Measurements from ENCODE around the gene TRIM58.

TRIM58 gene, protein sequence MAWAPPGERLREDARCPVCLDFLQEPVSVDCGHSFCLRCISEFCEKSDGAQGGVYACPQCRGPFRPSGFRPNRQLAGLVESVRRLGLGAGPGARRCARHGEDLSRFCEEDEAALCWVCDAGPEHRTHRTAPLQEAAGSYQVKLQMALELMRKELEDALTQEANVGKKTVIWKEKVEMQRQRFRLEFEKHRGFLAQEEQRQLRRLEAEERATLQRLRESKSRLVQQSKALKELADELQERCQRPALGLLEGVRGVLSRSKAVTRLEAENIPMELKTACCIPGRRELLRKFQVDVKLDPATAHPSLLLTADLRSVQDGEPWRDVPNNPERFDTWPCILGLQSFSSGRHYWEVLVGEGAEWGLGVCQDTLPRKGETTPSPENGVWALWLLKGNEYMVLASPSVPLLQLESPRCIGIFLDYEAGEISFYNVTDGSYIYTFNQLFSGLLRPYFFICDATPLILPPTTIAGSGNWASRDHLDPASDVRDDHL

DNA sequence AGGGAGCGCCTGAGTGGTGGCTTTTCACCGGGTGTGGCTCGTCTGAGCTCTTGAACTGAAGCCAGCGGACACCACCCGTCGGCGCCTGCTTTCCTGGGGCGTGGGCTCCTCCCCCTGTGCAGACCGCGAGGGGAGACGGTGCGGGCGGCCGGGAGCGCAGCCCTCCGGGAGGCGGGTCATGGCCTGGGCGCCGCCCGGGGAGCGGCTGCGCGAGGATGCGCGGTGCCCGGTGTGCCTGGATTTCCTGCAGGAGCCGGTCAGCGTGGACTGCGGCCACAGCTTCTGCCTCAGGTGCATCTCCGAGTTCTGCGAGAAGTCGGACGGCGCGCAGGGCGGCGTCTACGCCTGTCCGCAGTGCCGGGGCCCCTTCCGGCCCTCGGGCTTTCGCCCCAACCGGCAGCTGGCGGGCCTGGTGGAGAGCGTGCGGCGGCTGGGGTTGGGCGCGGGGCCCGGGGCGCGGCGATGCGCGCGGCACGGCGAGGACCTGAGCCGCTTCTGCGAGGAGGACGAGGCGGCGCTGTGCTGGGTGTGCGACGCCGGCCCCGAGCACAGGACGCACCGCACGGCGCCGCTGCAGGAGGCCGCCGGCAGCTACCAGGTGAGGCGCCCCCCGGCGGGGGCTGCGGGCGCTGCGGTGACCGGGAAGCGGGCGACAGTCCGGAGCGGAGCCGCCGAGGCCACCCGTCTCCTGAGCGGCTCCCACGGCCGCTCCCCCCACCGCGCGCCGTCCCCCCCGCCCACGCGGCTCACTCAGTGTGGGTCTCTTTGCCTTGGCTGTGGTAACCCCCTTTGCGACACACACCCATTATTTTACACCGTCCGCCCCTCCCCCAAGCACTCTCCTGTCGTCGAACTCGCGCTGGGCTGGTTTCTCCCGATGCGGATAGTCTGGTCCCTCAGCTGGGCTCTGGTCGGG is at the start of gene TRIM58:
TRIM58 (plus strand) TSS at position 119 of the 916 bp plus-strand sequence; CDS start at position 179, 60 bp downstream.
- peak in 6 of 10 donors; percentile 10 to 86 (median 40) for DNase-seq
- intact Hi-C loops (cut with DNase I): no loop called here

DNA sequence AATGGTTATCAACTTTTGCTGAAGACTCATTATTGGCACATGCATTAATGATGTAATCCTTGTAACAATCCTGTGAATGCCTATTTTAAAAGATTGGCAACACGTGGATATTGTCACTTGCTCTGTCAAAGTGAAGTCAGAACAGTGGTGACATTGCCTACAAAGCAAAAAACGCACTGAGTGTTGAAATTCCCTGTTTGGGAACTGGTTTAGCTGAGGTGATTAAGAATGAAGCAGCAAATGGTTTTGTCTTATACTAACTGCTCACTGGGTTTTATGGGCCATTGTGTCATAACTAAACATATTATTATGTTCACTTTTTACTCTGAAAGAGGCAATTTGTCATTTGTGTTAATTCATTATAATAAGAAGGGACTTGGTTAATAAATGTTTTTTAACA is 44.4 kb upstream of the TRIM58 start:
- no peak for DNase-seq
- intact Hi-C loops (cut with DNase I): no loop called here

DNA sequence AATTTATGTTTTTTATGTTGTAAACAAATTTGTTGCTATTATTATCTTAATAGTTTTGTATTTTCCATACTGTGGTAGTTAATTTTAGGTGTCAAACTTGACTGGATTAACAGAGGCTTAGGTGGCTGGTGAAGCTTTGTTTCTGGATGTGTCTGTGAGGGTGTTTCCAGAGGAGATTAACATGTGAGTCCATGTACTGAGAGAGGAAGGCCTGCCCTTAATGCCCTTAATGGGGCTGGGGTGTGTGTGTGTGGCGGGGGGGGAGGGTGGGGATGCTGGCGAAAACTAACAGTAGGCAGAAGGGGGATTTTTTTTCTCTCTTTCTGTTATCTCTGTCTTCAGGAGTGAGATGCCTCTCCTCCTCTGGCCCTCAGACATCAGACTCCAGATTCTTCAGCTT is 34.9 kb upstream of the TRIM58 start:
- intact Hi-C loops (cut with DNase I): no loop called here

DNA sequence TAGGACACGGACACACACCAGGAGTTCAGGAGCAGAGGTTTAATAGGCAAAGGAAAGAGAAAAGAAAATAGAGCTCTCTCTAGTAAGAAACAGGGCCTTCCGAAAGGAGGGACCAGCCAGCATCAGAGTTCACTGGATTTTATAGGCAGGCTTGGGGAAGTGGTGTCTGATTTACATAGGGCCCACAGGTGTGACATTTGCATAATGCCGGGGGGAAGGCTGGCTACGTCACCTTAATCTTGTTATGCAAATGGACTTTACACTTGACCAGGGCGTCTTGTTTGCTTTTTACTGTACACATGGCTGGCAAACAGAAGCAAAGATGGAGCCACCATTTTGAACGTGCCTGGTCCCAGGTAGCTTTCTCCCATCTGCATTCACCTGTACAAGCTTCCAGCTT is 33.0 kb upstream of the TRIM58 start, which contains the start of gene OR14A16:
OR14A16 (minus strand) TSS at position 97 of the 400 bp plus-strand sequence. CDS start 8,390 bp downstream, outside the sequence.
- intact Hi-C loops (cut with DNase I): no loop called here
- DNase-seq: no peak

More for the DNA sequence above, 34.9 kb upstream of the TRIM58 start:
- DNase-seq: no peak

DNA sequence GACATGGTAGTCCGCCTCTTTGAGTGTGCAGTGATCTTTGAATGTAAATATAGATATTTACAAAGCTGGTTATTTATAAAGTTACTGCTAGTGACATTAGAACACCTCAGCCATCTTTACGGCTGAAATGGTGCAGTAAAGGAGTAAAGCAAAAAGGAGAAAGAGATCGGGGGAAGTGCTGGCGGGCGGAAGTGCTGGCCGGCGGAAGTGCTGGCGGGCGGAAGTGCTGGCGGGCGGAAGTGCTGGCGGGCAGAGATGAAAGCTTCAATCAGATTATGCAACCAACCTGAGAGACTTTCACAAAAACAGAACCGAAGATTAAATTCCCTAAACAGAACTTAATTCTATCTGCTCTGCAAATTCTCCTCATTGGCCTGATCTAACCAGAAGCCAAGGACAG is 31.6 kb upstream of the TRIM58 start:
- no peak for DNase-seq
- intact Hi-C loops (cut with DNase I): no loop called here

DNA sequence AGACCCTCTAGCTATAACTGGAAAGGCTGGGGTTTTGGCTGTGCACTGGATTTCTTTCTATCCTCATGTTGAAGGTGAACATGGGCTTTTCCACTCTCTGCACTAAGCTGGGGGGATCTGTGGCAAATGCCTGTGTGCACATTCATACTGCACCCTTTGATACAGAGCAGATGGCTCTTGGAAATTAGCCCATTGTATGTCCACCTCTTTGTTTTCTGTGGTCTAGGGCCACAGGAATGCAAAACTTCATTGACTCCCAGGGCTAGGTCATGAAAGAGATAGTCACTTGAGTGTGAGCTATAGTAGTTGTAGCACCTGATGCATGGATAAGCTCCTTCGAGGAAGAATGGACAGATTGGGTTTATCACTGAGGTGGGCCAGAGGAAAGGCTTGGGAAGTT is 27.3 kb upstream of the TRIM58 start:
- intact Hi-C loops (cut with DNase I): no loop called here
- no peak for DNase-seq

DNA sequence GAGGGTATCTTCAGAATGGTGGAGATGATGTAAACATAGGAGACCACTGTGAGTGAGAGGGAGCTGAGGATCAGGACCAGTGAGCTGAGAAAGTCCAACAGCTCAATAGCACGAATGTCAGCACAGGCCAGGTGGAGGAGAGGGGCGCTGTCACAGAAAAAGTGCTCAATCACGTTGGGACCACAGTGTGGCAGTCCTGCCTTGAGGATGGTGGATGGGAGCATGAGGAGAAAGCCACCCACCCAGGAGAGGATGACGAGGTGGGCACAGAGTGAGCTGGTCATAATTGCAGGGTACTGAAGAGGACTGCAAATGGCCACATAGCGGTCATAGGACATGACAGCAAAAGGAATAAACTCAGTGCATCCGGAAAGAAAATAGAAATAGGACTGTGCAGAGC is 23.4 kb upstream of the TRIM58 start:
- no peak for DNase-seq
- intact Hi-C loops (cut with DNase I): no loop called here

DNA sequence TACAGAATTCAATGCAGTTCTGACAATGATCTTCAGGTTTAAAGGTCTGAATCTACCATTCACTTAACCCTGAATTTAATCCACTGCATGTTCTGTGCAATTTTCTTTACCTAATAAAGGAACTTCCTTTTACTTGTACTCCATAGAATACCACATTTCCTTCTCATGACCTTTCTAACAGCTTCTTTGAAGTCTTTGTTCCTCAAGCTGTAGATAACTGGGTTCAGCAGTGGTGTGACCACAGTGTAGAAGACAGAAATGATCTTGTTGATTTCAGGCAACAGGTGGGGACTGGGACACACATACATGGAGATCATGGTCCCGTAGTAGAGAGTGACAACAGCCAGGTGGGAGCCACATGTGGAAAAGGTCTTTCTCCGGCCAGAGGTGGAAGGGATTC is 16.2 kb upstream of the TRIM58 start:
- no peak for DNase-seq
- intact Hi-C loops (cut with DNase I): no loop called here

DNA sequence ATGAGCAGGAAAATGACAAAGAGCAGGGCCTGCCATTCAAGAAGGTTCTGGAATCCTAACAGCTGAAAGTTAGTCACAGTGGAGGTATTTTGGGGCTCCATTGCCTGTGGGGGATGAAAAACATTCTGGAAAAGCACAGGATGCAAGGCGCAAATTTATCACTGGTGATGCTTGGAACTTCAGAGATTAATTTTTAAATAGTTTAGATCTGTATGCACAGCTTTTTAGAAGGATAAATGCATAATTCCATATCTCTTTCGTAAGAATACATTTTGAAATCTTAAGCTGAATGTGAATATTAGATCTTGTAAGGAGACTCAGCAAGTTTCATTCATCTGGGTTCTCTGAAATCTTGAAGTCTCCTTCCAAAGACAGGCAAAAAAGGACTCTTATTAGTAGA is 15.2 kb upstream of the TRIM58 start, which contains the start of gene OR11L1:
OR11L1 (minus strand) TSS at position 101 of the 400 bp plus-strand sequence; CDS start at position 101, 0 bp downstream.
- intact Hi-C loops (cut with DNase I): no loop called here

DNA sequence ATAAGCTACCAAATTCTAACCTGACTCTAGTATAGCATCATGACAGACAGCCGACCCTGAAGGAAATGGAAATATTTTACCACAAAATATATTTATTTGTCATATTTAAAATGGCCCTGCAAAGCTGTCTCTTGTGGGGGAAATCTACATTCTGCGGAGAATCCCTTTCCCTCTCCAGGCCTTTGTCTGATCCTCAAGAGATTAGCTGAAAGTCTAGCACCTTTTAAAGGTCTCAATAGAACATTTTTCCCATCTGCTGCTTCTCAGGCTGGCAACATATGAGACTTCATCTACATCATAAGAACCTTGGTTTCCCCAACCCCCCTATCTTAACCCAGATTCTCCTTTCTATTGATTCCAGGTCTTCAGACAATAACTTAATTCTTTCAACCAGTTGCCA is 13.6 kb upstream of the TRIM58 start:
- intact Hi-C loops (cut with DNase I): no loop called here

More for the DNA sequence above, 15.2 kb upstream of the TRIM58 start, which contains the start of gene OR11L1:
- DNase-seq: no peak

DNA sequence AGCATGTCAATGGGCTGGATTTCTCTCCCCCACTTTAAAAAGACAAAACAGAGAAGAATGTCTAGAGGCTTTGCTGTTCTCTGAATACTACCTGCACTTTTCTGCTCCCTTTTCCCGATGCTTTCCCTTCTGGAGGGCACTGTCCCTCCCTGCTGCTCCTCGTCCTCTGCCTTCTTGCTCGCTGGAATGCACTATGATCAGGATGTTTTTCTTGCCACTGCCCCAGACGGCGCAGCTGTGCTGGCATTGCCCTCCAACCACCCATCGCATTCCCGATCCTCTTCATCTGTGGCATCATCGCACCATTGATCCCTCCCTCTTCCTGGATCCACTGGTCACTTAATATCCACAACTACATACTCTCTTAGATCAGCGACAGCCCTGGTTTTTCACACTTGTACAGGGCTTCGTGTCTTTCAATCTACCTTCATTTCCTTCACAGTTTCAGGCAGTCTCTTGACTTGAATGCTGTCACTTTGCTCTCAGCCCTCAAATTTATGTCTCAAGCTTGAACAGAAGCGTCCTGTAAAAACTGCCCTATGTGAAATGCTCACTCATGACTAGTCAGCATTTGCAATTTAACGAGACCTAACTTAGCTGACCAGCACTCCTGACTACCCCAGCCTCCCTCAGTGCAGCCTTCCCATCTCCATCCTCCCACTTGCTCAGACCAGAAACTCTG is 11.8 kb upstream of the TRIM58 start:
- no peak for DNase-seq
- intact Hi-C loops (cut with DNase I): no loop called here

More for the DNA sequence above, 13.6 kb upstream of the TRIM58 start:
- no peak for DNase-seq

DNA sequence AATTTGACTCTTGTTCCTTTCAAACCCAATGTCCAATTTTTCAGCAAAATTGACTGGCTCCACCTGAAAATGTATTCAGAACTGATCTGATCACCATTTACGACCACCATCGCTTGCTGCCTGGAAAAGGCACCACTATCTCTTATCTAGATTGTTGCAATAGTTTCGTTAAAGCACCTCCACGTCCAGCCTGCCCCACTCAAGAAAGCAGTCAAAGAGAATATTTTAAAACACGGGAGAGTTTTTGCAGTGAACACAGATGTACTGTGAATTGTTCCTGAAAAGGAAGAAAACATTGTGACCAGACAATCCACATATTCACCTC is 11.3 kb upstream of the TRIM58 start:
- no peak for DNase-seq
- intact Hi-C loops (cut with DNase I): no loop called here

DNA sequence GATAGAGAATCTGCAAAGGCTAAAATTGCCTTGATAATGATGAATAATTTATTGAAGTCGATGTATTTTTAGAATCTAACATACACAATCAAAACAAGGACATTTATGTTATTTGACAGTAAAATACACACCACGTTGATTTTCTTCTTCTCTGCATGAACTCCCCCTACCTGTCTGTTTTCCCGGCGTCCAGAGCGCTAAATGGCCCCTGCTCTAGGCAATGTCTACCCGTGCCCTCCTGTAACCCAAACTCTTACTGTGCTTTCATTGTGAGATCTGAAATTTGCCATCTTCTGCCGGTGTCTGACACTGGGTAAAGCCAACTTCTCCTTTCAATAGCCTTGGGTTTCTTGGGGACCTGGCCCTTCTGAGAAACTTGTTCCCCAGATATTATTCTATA is 8.6 kb upstream of the TRIM58 start:
- no peak for DNase-seq
- intact Hi-C loops (cut with DNase I): no loop called here

DNA sequence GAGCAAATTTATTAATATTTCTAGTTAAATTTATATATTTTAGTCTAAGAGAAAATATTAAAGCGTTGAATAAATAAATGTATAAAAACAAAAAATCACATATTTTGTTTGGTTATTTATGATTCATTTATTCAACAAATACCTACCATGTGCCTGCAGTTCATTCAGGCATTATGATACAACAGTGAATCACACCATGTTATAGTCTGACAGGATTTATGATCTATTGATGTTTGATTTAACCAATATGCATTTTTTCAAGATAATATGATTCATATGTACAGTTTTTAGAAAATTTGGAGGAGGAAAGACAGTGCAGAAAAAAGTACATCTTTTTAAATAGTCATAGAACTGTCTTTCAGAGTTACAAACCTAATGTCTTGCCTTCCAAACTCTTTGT is 7.4 kb upstream of the TRIM58 start:
- DNase-seq: no peak
- intact Hi-C loops (cut with DNase I): no loop called here

DNA sequence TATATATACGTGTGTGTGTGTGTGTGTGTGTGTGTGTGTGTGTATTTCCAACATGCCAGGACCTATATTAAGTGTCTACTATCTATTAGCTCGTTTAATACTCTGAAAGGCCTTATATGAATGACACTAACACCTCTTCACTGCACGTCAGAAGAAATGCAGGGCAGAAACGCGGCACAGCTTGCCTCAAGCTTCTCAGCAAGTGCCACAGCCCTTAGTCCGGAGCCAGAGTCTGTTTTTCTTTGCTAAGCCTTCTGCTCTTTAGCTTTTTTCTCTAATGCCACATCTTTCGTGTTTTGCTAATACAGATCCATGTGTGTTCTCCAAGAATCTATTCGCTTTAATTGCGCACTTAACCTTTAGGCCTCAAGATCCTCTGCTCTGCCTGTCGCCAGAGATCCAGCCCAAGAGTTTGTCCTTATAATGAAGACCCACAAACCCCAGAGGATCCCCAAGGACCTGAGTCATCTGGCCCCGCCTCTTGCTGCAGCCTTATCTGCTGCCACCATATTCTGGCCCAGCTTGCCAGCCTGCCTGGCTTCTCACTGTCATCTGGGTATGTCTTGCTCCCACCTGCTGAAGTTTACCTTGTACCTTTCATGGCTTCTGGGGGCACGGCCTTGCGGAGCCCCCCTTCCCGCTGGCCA is 2.0 kb upstream of the TRIM58 start:
- intact Hi-C loops (cut with DNase I): no loop called here
- no peak for DNase-seq

DNA sequence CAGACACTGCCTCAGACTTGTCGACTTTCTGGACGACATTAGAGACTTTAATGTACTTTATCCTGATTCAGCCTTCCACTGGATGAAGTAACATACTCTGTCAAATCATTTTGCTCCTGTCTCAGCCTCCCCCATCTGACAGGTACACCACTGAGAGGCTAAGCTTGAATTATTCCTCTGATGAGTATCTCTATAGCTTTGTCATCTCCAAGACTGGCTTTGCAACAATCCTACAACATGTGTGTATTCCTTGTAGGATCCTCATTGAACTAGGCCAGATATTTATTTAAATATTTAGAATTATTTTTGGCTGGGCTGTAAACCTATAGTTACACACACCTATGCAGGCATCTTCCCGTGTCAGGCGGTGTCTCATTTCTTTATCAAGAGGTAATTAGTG is 1.1 kb upstream of the TRIM58 start:
- no peak for DNase-seq
- intact Hi-C loops (cut with DNase I): no loop called here

DNA sequence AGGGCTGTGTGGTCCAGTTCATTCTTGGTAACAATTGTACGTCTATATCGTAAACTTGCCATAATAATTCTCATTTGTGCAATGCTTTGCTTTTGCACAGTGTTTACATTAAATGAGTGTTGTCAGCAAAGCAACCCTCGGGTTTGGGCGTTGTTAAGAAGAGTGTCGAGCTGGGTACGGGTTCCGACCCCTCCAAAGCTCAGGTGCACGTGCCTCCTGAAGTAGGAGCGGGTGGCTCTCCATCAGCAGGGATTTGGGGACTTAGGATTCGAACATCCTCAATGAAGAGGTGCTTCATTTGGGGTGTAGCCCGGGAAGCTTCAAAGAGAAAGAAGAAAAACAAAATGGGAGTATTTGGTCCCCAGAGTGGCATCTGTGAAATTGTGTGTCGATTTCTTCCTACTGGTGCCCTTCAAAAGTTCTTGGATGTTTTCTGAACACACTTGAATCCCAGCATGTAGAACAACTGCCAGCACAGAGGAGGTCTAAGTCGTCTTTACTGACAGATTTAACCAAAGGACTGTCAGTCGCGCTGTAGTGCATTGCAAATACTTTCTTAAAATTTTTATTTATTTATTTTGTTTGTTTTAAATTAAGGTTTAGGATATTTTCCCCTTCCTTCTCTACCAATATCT is 1.1 kb downstream of the TRIM58 start:
- intact Hi-C loops (cut with DNase I): no loop called here
- no peak for DNase-seq

DNA sequence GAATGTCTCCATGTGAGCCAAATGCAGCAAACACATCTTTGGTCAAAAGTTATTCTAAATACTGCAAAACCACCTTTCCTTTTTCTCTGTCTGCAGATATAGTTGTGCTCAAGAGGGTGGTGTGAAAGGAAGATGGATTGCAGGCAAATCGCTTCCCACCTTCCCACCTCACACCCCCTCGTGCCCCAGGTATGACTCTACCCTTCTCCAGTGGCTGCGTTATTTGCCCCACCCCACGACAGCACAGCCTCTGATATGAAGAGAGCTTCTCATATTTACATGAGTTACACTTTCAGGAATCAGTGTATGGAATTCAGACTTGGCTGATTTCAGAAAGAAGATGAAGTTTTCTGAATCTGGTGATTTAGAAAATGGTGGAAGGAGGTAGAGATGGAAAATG is 5.8 kb downstream of the TRIM58 start:
- intact Hi-C loops (cut with DNase I): no loop called here
- no peak for DNase-seq

DNA sequence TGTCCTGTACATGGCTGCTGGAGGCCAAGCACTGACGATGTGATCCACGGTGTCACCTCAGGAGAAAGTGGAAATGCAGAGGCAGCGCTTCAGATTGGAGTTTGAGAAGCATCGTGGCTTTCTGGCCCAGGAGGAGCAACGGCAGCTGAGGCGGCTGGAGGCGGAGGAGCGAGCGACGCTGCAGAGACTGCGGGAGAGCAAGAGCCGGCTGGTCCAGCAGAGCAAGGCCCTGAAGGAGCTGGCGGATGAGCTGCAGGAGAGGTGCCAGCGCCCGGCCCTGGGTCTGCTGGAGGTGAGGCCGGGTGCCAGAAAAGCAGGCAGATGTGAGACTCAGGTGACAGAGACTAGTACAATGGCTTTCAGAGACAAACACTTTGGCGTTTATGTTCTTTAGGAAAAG is 7.7 kb downstream of the TRIM58 start:
- peak in 1 of 10 donors; percentile 66 for DNase-seq
- intact Hi-C loops (cut with DNase I): no loop called here

DNA sequence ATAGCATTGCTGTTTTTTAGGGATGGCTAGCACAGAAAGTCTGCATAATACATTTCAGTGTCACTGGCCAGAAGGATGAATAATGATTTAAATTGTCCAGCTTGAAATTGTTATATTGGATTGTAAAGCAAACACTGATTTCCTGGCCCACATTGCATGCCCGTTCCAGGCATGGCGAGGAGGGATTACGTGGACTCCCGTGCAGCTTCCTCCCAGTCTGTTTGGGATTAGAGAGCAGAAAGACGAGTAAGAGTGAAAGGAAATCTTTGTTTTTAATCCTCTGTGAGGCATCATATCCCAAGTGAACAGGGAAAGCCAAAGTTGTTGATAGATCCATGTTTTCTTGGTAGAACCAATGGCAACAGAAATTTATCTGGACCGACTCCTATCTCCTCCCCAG is 8.4 kb downstream of the TRIM58 start:
- intact Hi-C loops (cut with DNase I): no loop called here
- DNase-seq: no peak
